ENCODE data around the gene ADAMTS2.

GRCh38 chr5:179171816-179172745 is 173.2 kb downstream of the ADAMTS2 start:
- TF ChIP-seq, protein P1, sequence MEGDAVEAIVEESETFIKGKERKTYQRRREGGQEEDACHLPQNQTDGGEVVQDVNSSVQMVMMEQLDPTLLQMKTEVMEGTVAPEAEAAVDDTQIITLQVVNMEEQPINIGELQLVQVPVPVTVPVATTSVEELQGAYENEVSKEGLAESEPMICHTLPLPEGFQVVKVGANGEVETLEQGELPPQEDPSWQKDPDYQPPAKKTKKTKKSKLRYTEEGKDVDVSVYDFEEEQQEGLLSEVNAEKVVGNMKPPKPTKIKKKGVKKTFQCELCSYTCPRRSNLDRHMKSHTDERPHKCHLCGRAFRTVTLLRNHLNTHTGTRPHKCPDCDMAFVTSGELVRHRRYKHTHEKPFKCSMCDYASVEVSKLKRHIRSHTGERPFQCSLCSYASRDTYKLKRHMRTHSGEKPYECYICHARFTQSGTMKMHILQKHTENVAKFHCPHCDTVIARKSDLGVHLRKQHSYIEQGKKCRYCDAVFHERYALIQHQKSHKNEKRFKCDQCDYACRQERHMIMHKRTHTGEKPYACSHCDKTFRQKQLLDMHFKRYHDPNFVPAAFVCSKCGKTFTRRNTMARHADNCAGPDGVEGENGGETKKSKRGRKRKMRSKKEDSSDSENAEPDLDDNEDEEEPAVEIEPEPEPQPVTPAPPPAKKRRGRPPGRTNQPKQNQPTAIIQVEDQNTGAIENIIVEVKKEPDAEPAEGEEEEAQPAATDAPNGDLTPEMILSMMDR (IDR thresholded peaks at IDR 0.05): no peak
- no peak for TF ChIP-seq POLR2A (IDR thresholded peaks at IDR 0.05)
